ENCODE measurements around the gene IGSF23. TPM values are rescaled to one million over a fixed set of nuclear protein-coding genes. Genes with fewer than 3 reads are reported as not detected.

IGSF23 gene
- polyA plus RNA-seq, 3 donors: 0.23 to 0.46 (median 0.44) TPM

- intact Hi-C loops (cut with micrococcal nuclease): loop anchor here (1.0 to 10.0 kb wide), 4 partner anchors 67 to 187 kb away; partner anchors contain the start of gene NECTIN2 (in 1 of the 2)
- H3K27ac ChIP-seq (ENCODE audit: low read depth in 1 of 2, low read length in 2 of 2): no peak overlapping the region
- DNase-seq: peak; percentile 46 to 67 (median 52)
- Mint-ChIP-seq H3K4me1 (peaks cover 8% of the 10 kb centered on the region), H3K36me3 (peaks cover 66 to 84% of the 10 kb centered on the region in 2 donors), H3K4me3 (no peak overlapping the region), H3K27ac (peak overlapping the region in 3 of 7 donors; percentile 32 to 68 (median 65)), H3K27me3 (ENCODE audit: low read depth in 3 of 3) (peaks cover 0 to 2% (median 2%) of the 10 kb centered on the region in 3 donors), H3K9me3 (no peaks in the 10 kb centered on the region)
- no peaks in the 10 kb centered on the region for H3K27me3 ChIP-seq (ENCODE audit: control insufficient read depth in 2 of 2, insufficient read depth in 2 of 2, low read length in 2 of 2)
- H3K79me2 ChIP-seq (ENCODE audit: insufficient read depth, low read length): no peaks in the 10 kb centered on the region
- H3K36me3 ChIP-seq (replicated peaks in 1 of 2; ENCODE audit: control insufficient read depth in 1 of 2, insufficient read depth in 2 of 2, low read length in 2 of 2): peaks cover 74 to 86% of the 10 kb centered on the region in 2 donors
- H4K20me1 ChIP-seq (ENCODE audit: insufficient read depth, low read length): peaks cover 8% of the 10 kb centered on the region
- no peak overlapping the region for H3K4me2 ChIP-seq (replicated peaks; ENCODE audit: extremely low read depth, low read length, poor library complexity, severe bottlenecking)
- H3K4me1 ChIP-seq (ENCODE audit: control insufficient read depth in 1 of 2, insufficient read depth in 2 of 2, low read length in 2 of 2): no peaks in the 10 kb centered on the region
- 46% methylated on average over 23 of the region's 25 CpGs for WGBS (ENCODE audit: insufficient coverage)
- H3K4me3 ChIP-seq (replicated peaks in 1 of 3; ENCODE audit: low read depth in 2 of 3, low read length in 3 of 3): no peak overlapping the region
- no peaks in the 10 kb centered on the region for H3K9me3 ChIP-seq (replicated peaks in 1 of 2; ENCODE audit: control insufficient read depth in 1 of 2, insufficient read depth in 1 of 2, low read length in 2 of 2)
- TF ChIP-seq, protein P1, sequence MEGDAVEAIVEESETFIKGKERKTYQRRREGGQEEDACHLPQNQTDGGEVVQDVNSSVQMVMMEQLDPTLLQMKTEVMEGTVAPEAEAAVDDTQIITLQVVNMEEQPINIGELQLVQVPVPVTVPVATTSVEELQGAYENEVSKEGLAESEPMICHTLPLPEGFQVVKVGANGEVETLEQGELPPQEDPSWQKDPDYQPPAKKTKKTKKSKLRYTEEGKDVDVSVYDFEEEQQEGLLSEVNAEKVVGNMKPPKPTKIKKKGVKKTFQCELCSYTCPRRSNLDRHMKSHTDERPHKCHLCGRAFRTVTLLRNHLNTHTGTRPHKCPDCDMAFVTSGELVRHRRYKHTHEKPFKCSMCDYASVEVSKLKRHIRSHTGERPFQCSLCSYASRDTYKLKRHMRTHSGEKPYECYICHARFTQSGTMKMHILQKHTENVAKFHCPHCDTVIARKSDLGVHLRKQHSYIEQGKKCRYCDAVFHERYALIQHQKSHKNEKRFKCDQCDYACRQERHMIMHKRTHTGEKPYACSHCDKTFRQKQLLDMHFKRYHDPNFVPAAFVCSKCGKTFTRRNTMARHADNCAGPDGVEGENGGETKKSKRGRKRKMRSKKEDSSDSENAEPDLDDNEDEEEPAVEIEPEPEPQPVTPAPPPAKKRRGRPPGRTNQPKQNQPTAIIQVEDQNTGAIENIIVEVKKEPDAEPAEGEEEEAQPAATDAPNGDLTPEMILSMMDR (IDR thresholded peaks at IDR 0.05): peak; percentile 97
- H3K9ac ChIP-seq (ENCODE audit: insufficient read depth, low read length, poor library complexity, severe bottlenecking): no peak overlapping the region
- H2AFZ ChIP-seq (ENCODE audit: insufficient read depth, low read depth, low read length, poor library complexity, severe bottlenecking): no peak overlapping the region
Measured at GRCh38 chr19:44657211-44657921, 44.0 kb downstream of the IGSF23 start.

DNA sequence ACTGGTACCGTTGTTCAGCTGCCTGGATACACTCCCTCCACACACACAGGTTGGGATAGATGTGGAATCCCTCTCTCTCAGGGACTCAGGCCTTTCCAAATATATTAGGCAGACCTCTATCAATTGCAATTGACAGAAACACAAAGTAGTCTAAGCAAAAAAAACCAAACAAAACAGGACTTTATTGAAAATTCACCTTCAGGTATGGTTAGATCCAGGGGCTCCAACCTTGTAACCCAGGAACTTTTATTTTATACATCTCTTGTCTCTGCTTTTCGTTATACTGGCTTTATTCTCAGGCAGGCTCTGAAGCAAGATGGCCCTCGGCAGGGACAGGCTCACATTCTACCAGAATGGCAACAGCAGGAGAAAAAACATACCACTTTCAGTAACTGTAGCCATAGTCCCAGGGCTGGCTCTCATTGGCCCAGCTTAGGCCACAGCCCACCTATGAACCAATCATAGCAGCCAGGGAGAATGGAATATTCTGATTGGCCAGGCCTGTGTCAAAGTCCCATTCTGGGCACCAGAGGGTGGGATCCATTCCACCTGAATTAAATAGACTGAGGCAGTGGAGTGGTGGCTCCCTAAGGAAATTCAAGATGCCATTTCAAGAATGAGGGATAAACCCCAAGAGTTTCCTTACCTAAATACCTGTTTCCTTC is 44.8 kb downstream of the IGSF23 start:
- Histone ChIP-seq H3K4me1 (ENCODE audit: control insufficient read depth in 1 of 2, insufficient read depth in 2 of 2, low read length in 2 of 2) (no peaks in the 10 kb centered on the region), H3K79me2 (ENCODE audit: insufficient read depth, low read length) (no peaks in the 10 kb centered on the region), H3K9ac (ENCODE audit: insufficient read depth, low read length, poor library complexity, severe bottlenecking) (no peak overlapping the region), H3K36me3 (replicated peaks in 1 of 2; ENCODE audit: control insufficient read depth in 1 of 2, insufficient read depth in 2 of 2, low read length in 2 of 2) (peaks cover 69 to 86% of the 10 kb centered on the region in 2 donors), H3K9me3 (replicated peaks in 1 of 2; ENCODE audit: control insufficient read depth in 1 of 2, insufficient read depth in 1 of 2, low read length in 2 of 2) (no peaks in the 10 kb centered on the region), H4K20me1 (ENCODE audit: insufficient read depth, low read length) (peaks cover 8% of the 10 kb centered on the region), H3K4me2 (replicated peaks; ENCODE audit: extremely low read depth, low read length, poor library complexity, severe bottlenecking) (no peak overlapping the region), H3K27ac (ENCODE audit: low read depth in 1 of 2, low read length in 2 of 2) (no peak overlapping the region), H3K27me3 (ENCODE audit: control insufficient read depth in 2 of 2, insufficient read depth in 2 of 2, low read length in 2 of 2) (no peaks in the 10 kb centered on the region), H2AFZ (ENCODE audit: insufficient read depth, low read depth, low read length, poor library complexity, severe bottlenecking) (no peak overlapping the region), H3K4me3 (replicated peaks in 1 of 3; ENCODE audit: low read depth in 2 of 3, low read length in 3 of 3) (no peak overlapping the region)
- TF ChIP-seq, protein P1 (IDR thresholded peaks at IDR 0.05): no peak
- 100% methylated on average over 2 of the region's 3 CpGs for WGBS (ENCODE audit: insufficient coverage)
- intact Hi-C loops (cut with micrococcal nuclease): loop anchor here in 1 of 2 donors (10.0 kb wide), 2 partner anchors 67 to 187 kb away; partner anchors contain the start of gene NECTIN2
- Mint-ChIP-seq H3K9me3 (no peaks in the 10 kb centered on the region), H3K4me1 (peaks cover 8% of the 10 kb centered on the region), H3K27me3 (ENCODE audit: low read depth in 3 of 3) (peaks cover 0 to 3% (median 2%) of the 10 kb centered on the region in 3 donors), H3K4me3 (no peak overlapping the region), H3K27ac (peak overlapping the region in 1 of 7 donors; percentile 68), H3K36me3 (peaks cover 69 to 86% of the 10 kb centered on the region in 2 donors)
- DNase-seq: no peak
